SKM-1 treated with dmso at 0.1 percent for 144 hours (cell line): Measurements from ENCODE around the gene PGBD1.
"Not testable (repeated sequence)": the region's sequence is repeated elsewhere in the genome, so short reads cannot be mapped to it uniquely, and the experiment has no call there.

Source experiments
- DNase-seq: peaks from one replicate; lab custom pipeline; 2025; ENCODE audit not compliant: unreplicated experiment; lab: John Stamatoyannopoulos, UW

PGBD1 gene

GRCh38 chr6:28269492-28269891, 11.9 kb upstream of the PGBD1 start:
- no peak for DNase-seq

- DNase-seq = no peak
Measured at GRCh38 chr6:28274888-28275287, 6.5 kb upstream of the PGBD1 start.

- no peak for DNase-seq
Measured at GRCh38 chr6:28277746-28278145, 3.6 kb upstream of the PGBD1 start.

DNA sequence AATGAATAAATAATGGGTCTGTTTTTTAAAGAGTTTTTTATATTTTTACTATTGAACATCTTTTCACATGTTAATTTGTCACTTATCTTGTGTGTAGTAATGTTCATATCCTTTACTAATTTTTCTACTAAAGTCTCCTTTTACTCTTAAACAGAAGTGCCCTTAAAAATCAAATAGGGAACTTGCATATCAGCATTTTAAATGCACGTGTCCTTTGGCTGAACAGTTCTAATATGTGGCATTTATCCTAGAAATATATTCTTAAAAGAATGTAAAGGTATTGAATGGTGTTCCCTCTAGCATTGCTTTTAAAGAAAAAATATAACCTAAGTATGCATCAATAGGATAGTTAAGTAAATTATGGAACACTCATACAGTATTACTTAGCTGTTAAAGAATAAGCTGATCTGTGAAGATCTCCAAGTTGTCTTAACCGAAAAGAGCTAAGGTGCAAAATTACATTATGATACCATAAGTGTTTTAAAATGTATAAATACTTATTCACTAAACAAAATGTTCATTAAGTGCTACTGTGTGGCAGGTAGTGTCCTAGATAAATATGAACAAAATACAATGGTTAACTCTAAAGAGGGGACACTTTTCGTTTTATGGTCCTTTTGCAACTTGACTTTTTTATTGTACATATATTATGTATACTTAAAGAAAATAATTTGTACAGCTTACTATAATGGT, 631 bp upstream of the PGBD1 start:
- DNase-seq = no peak

DNA sequence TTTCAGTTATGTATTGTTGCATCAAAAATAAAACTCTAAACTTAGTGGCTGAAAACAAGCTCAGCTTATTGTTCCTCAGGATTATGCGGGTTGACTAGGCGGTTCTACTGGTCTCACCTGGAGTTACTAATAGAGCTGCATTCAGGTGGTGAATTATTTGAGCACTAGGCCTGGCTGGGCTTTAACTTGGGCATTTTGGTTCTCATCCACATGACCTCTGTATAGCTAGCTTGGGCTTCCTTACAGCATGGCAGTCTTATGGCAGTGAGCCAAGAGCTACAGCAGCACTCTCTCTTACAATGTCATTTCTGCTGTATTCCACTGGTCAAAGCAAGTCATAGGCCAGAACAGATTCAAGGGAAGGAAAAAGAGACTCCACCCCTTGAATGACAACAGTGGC, 1.6 kb downstream of the PGBD1 start:
- no peak for DNase-seq

DNA sequence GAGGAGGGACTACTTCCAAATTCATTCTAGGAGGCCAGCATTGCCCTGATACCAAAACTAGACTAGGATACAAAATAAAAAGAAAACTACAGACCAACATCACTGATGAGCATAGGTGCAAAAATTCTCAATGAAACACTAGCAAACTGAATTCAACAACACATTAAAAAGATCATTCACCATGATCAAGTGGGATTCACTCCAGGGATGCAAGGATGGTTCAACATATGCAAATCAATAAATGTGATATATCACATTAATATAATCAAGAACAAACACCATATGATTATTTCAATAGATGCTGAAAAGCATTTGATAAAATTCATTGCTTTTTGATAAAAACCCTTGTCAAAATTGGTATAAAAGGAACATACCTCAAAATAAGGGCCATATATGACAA, 10.2 kb downstream of the PGBD1 start:
- no peak for DNase-seq

- DNase-seq = no peak
Measured at GRCh38 chr6:28295326-28295725, 14.0 kb downstream of the PGBD1 start.

GRCh38 chr6:28296520-28297060, 15.2 kb downstream of the PGBD1 start:
- DNase-seq = no peak

DNA sequence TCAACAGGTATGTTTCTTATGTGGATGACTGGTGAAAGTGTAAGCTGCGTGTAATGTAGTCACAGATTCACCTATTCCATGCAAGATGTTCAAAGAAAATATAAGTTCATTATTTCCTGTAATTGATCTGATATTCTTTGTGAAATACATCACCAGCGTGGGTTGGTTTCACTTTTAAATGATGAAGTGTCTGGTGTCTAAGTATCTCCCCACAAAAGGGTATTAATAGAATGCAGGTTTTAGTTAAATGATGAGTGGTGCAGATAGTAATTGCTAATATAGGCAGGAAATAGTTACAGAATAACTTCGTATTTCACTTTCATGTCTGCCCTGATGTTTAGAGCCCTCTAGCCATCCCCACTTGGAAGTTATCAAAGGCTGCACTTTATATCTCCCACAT, 22.2 kb downstream of the PGBD1 start:
- DNase-seq = no peak

- DNase-seq = not testable (repeated sequence)
Measured at GRCh38 chr6:28306363-28306762, 25.0 kb downstream of the PGBD1 start.

- DNase-seq = no peak
Measured at GRCh38 chr6:28311139-28311823, 29.9 kb downstream of the PGBD1 start.

DNA sequence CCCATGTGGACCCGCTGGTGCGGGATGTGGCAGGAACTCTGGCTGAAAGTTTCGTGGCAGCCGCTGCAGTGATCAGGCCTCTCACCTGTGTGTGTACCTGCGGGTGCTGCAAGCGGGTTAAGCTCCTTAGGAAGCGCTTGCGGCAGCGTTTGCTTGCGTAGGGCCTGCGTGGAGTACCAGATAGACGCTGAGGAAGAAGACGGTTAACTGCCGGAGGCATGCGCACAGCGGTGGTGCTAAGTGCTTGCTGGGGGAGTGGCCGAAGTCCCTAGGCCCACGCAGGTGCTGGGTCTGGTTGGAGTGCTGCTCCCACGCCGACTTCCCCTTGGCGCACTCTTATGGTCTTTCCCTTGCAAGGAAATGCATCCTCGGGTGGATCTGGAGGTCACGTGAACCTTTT, 31.6 kb downstream of the PGBD1 start:
- DNase-seq = no peak

DNA sequence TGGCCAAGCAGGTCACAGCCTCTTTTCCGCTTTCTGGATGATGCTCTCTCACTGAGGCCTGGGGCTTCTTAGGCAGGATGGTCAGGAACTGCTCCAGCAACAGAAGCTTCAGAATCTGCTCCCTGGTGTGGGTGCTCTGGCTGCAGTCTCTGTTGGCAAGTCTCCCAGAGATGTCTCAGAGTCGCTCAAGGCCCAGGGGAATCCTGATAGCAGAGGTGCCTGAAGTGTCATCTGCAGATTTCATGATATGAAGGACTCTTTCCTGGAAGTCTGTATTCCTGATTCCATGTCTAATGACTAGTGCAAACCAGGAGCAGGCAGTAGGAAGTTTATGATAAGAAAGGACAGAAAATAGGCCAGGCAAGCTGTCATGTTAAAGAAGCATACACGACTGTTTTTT, 34.3 kb downstream of the PGBD1 start:
- no peak for DNase-seq

- DNase-seq = not testable (repeated sequence)
Measured at GRCh38 chr6:28317866-28318265, 36.5 kb downstream of the PGBD1 start.

- no peak for DNase-seq
Measured at GRCh38 chr6:28322661-28323060, 41.3 kb downstream of the PGBD1 start.

- DNase-seq = no peak
Measured at GRCh38 chr6:28323813-28324424, 42.5 kb downstream of the PGBD1 start.

GRCh38 chr6:28326371-28326948, 45.1 kb downstream of the PGBD1 start:
- DNase-seq = no peak

GRCh38 chr6:28330041-28330440, 48.7 kb downstream of the PGBD1 start:
- DNase-seq = no peak

DNA sequence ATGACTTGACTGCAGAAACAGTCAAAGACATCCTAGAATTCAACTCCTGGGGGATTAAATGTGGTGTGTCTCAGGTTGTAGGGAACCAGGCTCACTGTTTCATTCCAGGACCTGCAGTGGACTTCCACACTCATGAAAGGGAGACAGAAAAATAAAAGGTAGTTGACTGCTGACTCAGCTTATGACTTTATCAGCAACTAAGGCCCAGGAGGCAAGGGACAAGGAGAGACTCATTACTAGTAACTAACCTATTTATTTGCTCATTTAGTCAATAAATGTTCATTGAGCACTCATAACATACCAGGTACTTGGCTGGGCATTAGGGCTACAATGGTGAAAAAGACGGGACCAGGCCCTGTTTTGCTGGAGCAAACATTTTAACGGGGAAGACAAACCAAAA, 51.7 kb downstream of the PGBD1 start:
- DNase-seq = no peak

DNA sequence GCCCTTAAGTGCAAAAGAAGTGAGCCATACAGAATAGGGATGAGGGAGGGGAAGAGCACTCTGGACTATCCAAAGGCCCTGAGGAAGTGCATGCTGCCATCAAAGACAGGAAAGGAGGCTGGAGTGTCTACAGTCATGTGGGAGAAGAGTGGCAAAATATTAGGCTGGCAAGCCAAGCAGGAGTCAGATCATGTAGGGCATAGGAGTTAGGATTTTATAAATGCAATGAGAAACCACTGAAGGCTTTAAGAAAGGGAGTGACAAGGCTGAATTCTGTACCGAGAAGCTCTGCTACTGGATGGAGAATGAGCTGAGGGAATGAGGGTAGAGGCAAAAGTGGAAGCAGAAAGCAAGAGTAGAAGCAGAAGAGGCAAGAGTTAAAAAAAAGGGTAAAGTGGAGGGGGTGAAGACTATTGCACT, 52.2 kb downstream of the PGBD1 start:
- DNase-seq = no peak

- no peak for DNase-seq
Measured at GRCh38 chr6:28334286-28335039, 53.1 kb downstream of the PGBD1 start.
